ENCODE data around the gene GRIN2A. TPM values are rescaled to one million over a fixed set of nuclear protein-coding genes. Genes with fewer than 3 reads are reported as not detected.

The GRIN2A gene
- total and polyA plus RNA-seq, 10 donors: under 0.01 to 0.10 (median 0.03) TPM; not detected in 7

- H3K27ac ChIP-seq: no peak overlapping the region
- H3K36me3 ChIP-seq: no peaks in the 10 kb centered on the region
- WGBS, 5 donors: 64 to 76% (median 65%) methylated on average over 9 of the region's 9 CpGs
- TF ChIP-seq POLR2A (IDR thresholded peaks at IDR 0.05): no peak
- TF ChIP-seq POLR2AphosphoS5 (IDR thresholded peaks at IDR 0.05): no peak
- no peak for TF ChIP-seq CTCF (IDR thresholded peaks at IDR 0.05 in 8 of 11, conservative IDR thresholded peaks at IDR 0.05 in 3 of 11)
- intact Hi-C loops (cut with DNase I; ENCODE audit: low total_unique reads): no loop called here
- H3K4me1 ChIP-seq: no peaks in the 10 kb centered on the region
- no peaks in the 10 kb centered on the region for H3K9me3 ChIP-seq
- no peak for DNase-seq
- H3K4me3 ChIP-seq: no peak overlapping the region
- peaks cover 0 to 4% (median 0%) of the 10 kb centered on the region in 7 donors for H3K27me3 ChIP-seq (replicated peaks in 1 of 7)
These were observed 331.4 kb downstream of the GRIN2A start for GRCh38 chr16:9850817-9851216.

- Histone ChIP-seq H3K4me1 (no peaks in the 10 kb centered on the region), H3K4me3 (no peak overlapping the region), H3K27me3 (replicated peaks in 1 of 7) (peaks cover 0 to 4% (median 0%) of the 10 kb centered on the region in 7 donors), H3K36me3 (no peaks in the 10 kb centered on the region), H3K9me3 (no peaks in the 10 kb centered on the region), H3K27ac (no peak overlapping the region)
- intact Hi-C loops (cut with DNase I; ENCODE audit: low total_unique reads): no loop called here
- DNase-seq: no peak
- 86 to 92% (median 88%) methylated on average over 19 to 20 of the region's 20 CpGs for WGBS, 5 donors
- no peak for TF ChIP-seq POLR2A (IDR thresholded peaks at IDR 0.05)
These were observed 332.5 kb downstream of the GRIN2A start for GRCh38 chr16:9849697-9850245.

GRCh38 chr16:9847146-9847545 is 335.1 kb downstream of the GRIN2A start:
- Histone ChIP-seq H3K4me1 (no peaks in the 10 kb centered on the region), H3K36me3 (no peaks in the 10 kb centered on the region), H3K27ac (no peak overlapping the region), H3K9me3 (no peaks in the 10 kb centered on the region), H3K27me3 (replicated peaks in 1 of 7) (peaks cover 0 to 4% (median 0%) of the 10 kb centered on the region in 7 donors), H3K4me3 (no peak overlapping the region)
- no peak for DNase-seq
- 90 to 92% (median 92%) methylated on average over 2 of the region's 2 CpGs for WGBS, 5 donors
- no peak for TF ChIP-seq CTCF (IDR thresholded peaks at IDR 0.05 in 8 of 11, conservative IDR thresholded peaks at IDR 0.05 in 3 of 11)
- no peak for TF ChIP-seq POLR2AphosphoS5 (IDR thresholded peaks at IDR 0.05)
- TF ChIP-seq POLR2A (IDR thresholded peaks at IDR 0.05): no peak
- intact Hi-C loops (cut with DNase I; ENCODE audit: low total_unique reads): no loop called here

- DNase-seq: no peak
- Histone ChIP-seq H3K27me3 (replicated peaks in 1 of 7) (peaks cover 0 to 4% (median 0%) of the 10 kb centered on the region in 7 donors), H3K27ac (no peak overlapping the region), H3K4me1 (no peaks in the 10 kb centered on the region), H3K4me3 (no peak overlapping the region), H3K9me3 (no peaks in the 10 kb centered on the region), H3K36me3 (no peaks in the 10 kb centered on the region)
- no peak for TF ChIP-seq POLR2A (IDR thresholded peaks at IDR 0.05)
- intact Hi-C loops (cut with DNase I; ENCODE audit: low total_unique reads): no loop called here
- 67 to 69% (median 67%) methylated on average over 2 of the region's 2 CpGs for WGBS, 5 donors
These were observed 335.7 kb downstream of the GRIN2A start for GRCh38 chr16:9846362-9847099.

- H3K4me1 ChIP-seq: no peaks in the 10 kb centered on the region
- H3K4me3 ChIP-seq: no peak overlapping the region
- no peaks in the 10 kb centered on the region for H3K36me3 ChIP-seq
- no peak overlapping the region for H3K27ac ChIP-seq
- no peak for TF ChIP-seq POLR2AphosphoS5 (IDR thresholded peaks at IDR 0.05)
- TF ChIP-seq CTCF (IDR thresholded peaks at IDR 0.05 in 8 of 11, conservative IDR thresholded peaks at IDR 0.05 in 3 of 11): no peak
- TF ChIP-seq POLR2A (IDR thresholded peaks at IDR 0.05): no peak
- H3K27me3 ChIP-seq (replicated peaks in 1 of 7): peaks cover 0 to under 1% (median 0%) of the 10 kb centered on the region in 7 donors
- no peak for DNase-seq
- intact Hi-C loops (cut with DNase I; ENCODE audit: low total_unique reads): no loop called here
- WGBS, 5 donors: 61 to 82% (median 80%) methylated on average over 3 of the region's 3 CpGs
- no peaks in the 10 kb centered on the region for H3K9me3 ChIP-seq
These were observed 336.4 kb downstream of the GRIN2A start for GRCh38 chr16:9845661-9846361.

Measured in spleen (tissue), 11 donors.